OCI-LY1 (cell line): ENCODE data around the gene RUNDC1.

ENCODE experiments used
- H2AFZ ChIP-seq: fragments of 200-600 bp; sonication (generic), shearing (Covaris generic); 2 replicates; pipeline ENCODE4 v1.6.0; 2014; ENCODE audit warnings: antibody characterized with exemption, mild to moderate bottlenecking, low read length
- H3F3A ChIP-seq: fragments of 200-600 bp; sonication (generic), shearing (Covaris generic); 2 replicates; pipeline ENCODE4 v1.6.0; 2014; ENCODE audit warnings: mild to moderate bottlenecking, antibody characterized with exemption, low read length, moderate library complexity; ENCODE audit not compliant: insufficient read depth
- H3K27ac ChIP-seq: fragments of 200-600 bp; sonication (generic); 2 replicates; pipeline ENCODE4 v1.5.1; 2014; ENCODE audit warnings: low read length, mixed run types, mild to moderate bottlenecking, low read depth; ENCODE audit not compliant: poor library complexity, severe bottlenecking
- H3K27me3 ChIP-seq: fragments of 200-600 bp; sonication (generic); 2 replicates; pipeline ENCODE4 v1.6.0; 2014; ENCODE audit warnings: antibody characterized with exemption, mild to moderate bottlenecking, low read length, moderate library complexity; ENCODE audit not compliant: insufficient read depth
- H3K36me3 ChIP-seq: fragments of 200-600 bp; sonication (generic); 2 replicates; pipeline ENCODE4 v1.6.1; 2014; ENCODE audit warnings: mild to moderate bottlenecking, antibody characterized with exemption, low read length, moderate library complexity, mixed read lengths; ENCODE audit not compliant: insufficient read depth
- H3K4me1 ChIP-seq: fragments of 200-600 bp; sonication (generic); 2 replicates; pipeline ENCODE4 v1.5.1; 2014; ENCODE audit warnings: mild to moderate bottlenecking, low read length, moderate library complexity; ENCODE audit not compliant: insufficient read depth, severe bottlenecking
- H3K4me2 ChIP-seq: fragments of 200-600 bp; sonication (generic), shearing (Covaris generic); 2 replicates; pipeline ENCODE4 v1.6.1; 2014; ENCODE audit warnings: low read length
- H3K4me3 ChIP-seq: fragments of 200-600 bp; sonication (generic); 2 replicates; pipeline ENCODE4 v1.5.1; 2014; ENCODE audit warnings: low read length, low read depth, mild to moderate bottlenecking, mixed read lengths; ENCODE audit not compliant: poor library complexity, severe bottlenecking
- H3K79me2 ChIP-seq: fragments of 200-600 bp; shearing (Covaris generic); 2 replicates; pipeline ENCODE4 v1.6.1; 2016; ENCODE audit warnings: mixed run types, low read length, mixed read lengths; ENCODE audit not compliant: insufficient read depth
- H3K9ac ChIP-seq: fragments of 200-600 bp; sonication (generic), shearing (Covaris generic); 2 replicates; pipeline ENCODE4 v1.6.1; 2014; ENCODE audit warnings: mild to moderate bottlenecking, low read length, mixed read lengths
- H3K9me2 ChIP-seq: fragments of 200-600 bp; sonication (generic), shearing (Covaris generic); 2 replicates; pipeline ENCODE4 v1.6.1; 2014; ENCODE audit warnings: low read depth, mild to moderate bottlenecking, low read length, mixed read lengths
- H3K9me3 ChIP-seq: fragments of 200-600 bp; shearing (Covaris generic); 2 replicates; pipeline ENCODE4 v1.6.1; 2014; ENCODE audit warnings: low read length, mixed read lengths
- H4K20me1 ChIP-seq: fragments of 200-600 bp; sonication (generic), shearing (Covaris generic); 2 replicates; pipeline ENCODE4 v1.6.0; 2016; ENCODE audit warnings: mild to moderate bottlenecking, low read length; ENCODE audit not compliant: insufficient read depth
- CTCF ChIP-seq: fragments of 200-600 bp; sonication (generic), shearing (Covaris generic); IDR thresholded peaks from 2 replicates; pipeline ENCODE4 v1.5.1; 2017; ENCODE audit warnings: mild to moderate bottlenecking, antibody characterized with exemption, low read length, moderate library complexity, mixed read lengths
- EZH2 ChIP-seq: fragments of 200-600 bp; sonication (generic), shearing (Covaris generic); IDR thresholded peaks from 2 replicates; pipeline ENCODE4 v1.8.0; 2017; ENCODE audit warnings: borderline replicate concordance, mixed run types, mild to moderate bottlenecking, antibody characterized with exemption, low read length, moderate library complexity, mixed read lengths

RUNDC1 gene

GRCh38 chr17:43026595-43026994 is 46.2 kb downstream of the RUNDC1 start:
- Histone ChIP-seq H3K27me3 (no peaks in the 10 kb centered on the region), H3K36me3 (no peaks in the 10 kb centered on the region), H3F3A (no peaks in the 10 kb centered on the region), H3K4me2 (no peak overlapping the region), H3K27ac (no peak overlapping the region), H3K9me2 (no peaks in the 10 kb centered on the region), H4K20me1 (no peaks in the 10 kb centered on the region), H2AFZ (no peak overlapping the region), H3K9ac (no peak overlapping the region), H3K4me1 (peaks cover 8% of the 10 kb centered on the region), H3K4me3 (no peak overlapping the region), H3K9me3 (no peaks in the 10 kb centered on the region), H3K79me2 (no peaks in the 10 kb centered on the region)
- TF ChIP-seq EZH2 (no peak), CTCF (no peak)

- Histone ChIP-seq H3K79me2 (no peaks in the 10 kb centered on the region), H3K9me2 (no peaks in the 10 kb centered on the region), H3K36me3 (no peaks in the 10 kb centered on the region), H4K20me1 (no peaks in the 10 kb centered on the region), H3K4me2 (no peak overlapping the region), H2AFZ (no peak overlapping the region), H3K27me3 (no peaks in the 10 kb centered on the region), H3K27ac (no peak overlapping the region), H3F3A (no peaks in the 10 kb centered on the region), H3K9me3 (no peaks in the 10 kb centered on the region), H3K9ac (no peak overlapping the region), H3K4me3 (no peak overlapping the region), H3K4me1 (peaks cover 8% of the 10 kb centered on the region)
- TF ChIP-seq CTCF = no peak
- no peak for TF ChIP-seq EZH2
Measured at GRCh38 chr17:43027091-43028032, 47.0 kb downstream of the RUNDC1 start.

GRCh38 chr17:43028221-43028861 is 48.0 kb downstream of the RUNDC1 start:
- no peak overlapping the region for H2AFZ ChIP-seq
- no peaks in the 10 kb centered on the region for H3K9me2 ChIP-seq
- H3F3A ChIP-seq = no peaks in the 10 kb centered on the region
- H3K9me3 ChIP-seq = no peaks in the 10 kb centered on the region
- TF ChIP-seq EZH2 (no peak), CTCF (no peak)
- no peak overlapping the region for H3K27ac ChIP-seq
- H3K79me2 ChIP-seq = no peaks in the 10 kb centered on the region
- peaks cover 8% of the 10 kb centered on the region for H3K4me1 ChIP-seq
- H4K20me1 ChIP-seq = no peaks in the 10 kb centered on the region
- H3K4me3 ChIP-seq = no peak overlapping the region
- H3K36me3 ChIP-seq = no peaks in the 10 kb centered on the region
- H3K9ac ChIP-seq = no peak overlapping the region
- no peaks in the 10 kb centered on the region for H3K27me3 ChIP-seq
- no peak overlapping the region for H3K4me2 ChIP-seq
